Hindlimb muscle (tissue), 1 donor: ENCODE results near the gene C4orf17. TPM values are rescaled to one million over a fixed set of nuclear protein-coding genes. Genes with fewer than 3 reads are reported as not detected.

Experiments
- DNase-seq: peaks from one replicate; pipeline ENCODE4 v3.0.0-alpha.2; 2013
- polyA plus RNA-seq: library from polyadenylated mRNA; unstranded; fragments of 120-200 nt; gene quantifications from one replicate; pipeline ENCODE4 v1.2.1, GENCODE V29; 2013; ENCODE audit not compliant: insufficient read length

C4orf17 gene
- polyA plus RNA-seq, 1 donor = not detected

GRCh38 chr4:99537674-99538073 is 26.9 kb downstream of the C4orf17 start:
- DNase-seq = no peak

- DNase-seq = no peak
These were observed 29.6 kb downstream of the C4orf17 start for GRCh38 chr4:99540277-99540939.

- DNase-seq = no peak
These were observed 42.1 kb downstream of the C4orf17 start for GRCh38 chr4:99552872-99553271.

- peak; percentile 98 for DNase-seq
These were observed 52.7 kb downstream of the C4orf17 start, which contains the start of gene TRMT10A for GRCh38 chr4:99563310-99564186. Gene TRMT10A (minus strand): TSS chr4:99564039. CDS start chr4:99559338, 4,701 bp downstream.

GRCh38 chr4:99564921-99565320 is 54.1 kb downstream of the C4orf17 start:
- DNase-seq = peak; percentile 23

- no peak for DNase-seq
These were observed 61.1 kb downstream of the C4orf17 start for GRCh38 chr4:99571883-99572282.

- DNase-seq = no peak
These were observed 61.9 kb downstream of the C4orf17 start for GRCh38 chr4:99572527-99573240.

GRCh38 chr4:99573735-99574368 is 63.0 kb downstream of the C4orf17 start:
- no peak for DNase-seq

GRCh38 chr4:99574530-99575324 is 63.9 kb downstream of the C4orf17 start, which contains the start of gene MTTP:
Gene MTTP (plus strand): TSS chr4:99574824. CDS start chr4:99574910, 86 bp downstream.
- no peak for DNase-seq

- no peak for DNase-seq
These were observed 67.9 kb downstream of the C4orf17 start for GRCh38 chr4:99578714-99579113.

- no peak for DNase-seq
These were observed 74.7 kb downstream of the C4orf17 start for GRCh38 chr4:99585516-99585915.

GRCh38 chr4:99586322-99586721 is 75.5 kb downstream of the C4orf17 start:
- DNase-seq = no peak

GRCh38 chr4:99586797-99587196 is 76.0 kb downstream of the C4orf17 start:
- no peak for DNase-seq

- no peak for DNase-seq
These were observed 76.5 kb downstream of the C4orf17 start for GRCh38 chr4:99587309-99587708.

GRCh38 chr4:99587803-99588202 is 77.0 kb downstream of the C4orf17 start:
- no peak for DNase-seq

- DNase-seq = no peak
These were observed 80.9 kb downstream of the C4orf17 start for GRCh38 chr4:99591757-99592156.

Other genes with a start within 250 kb of the C4orf17 start
- 0.88 TPM for gene ADH1A, start 220.0 kb upstream of the C4orf17 start, polyA plus RNA-seq
- 10.2 TPM for gene ADH1B, start 189.6 kb upstream of the C4orf17 start, polyA plus RNA-seq
- 7.0 TPM for gene ADH1C, start 158.3 kb upstream of the C4orf17 start, polyA plus RNA-seq
- gene ADH7, start 75.7 kb upstream of the C4orf17 start, polyA plus RNA-seq = not detected
- gene TRMT10A, start 53.0 kb downstream of the C4orf17 start, polyA plus RNA-seq = 9.4 TPM
- 1.6 TPM for gene MTTP, start 63.8 kb downstream of the C4orf17 start, polyA plus RNA-seq
- gene C4orf54, start 146.8 kb downstream of the C4orf17 start, polyA plus RNA-seq = 131 TPM